Fibroblast of mammary gland (primary cell): ENCODE measurements around the gene TRPV6.
A peak's percentile ranks its signal among the peaks of the same experiment; 100 is the strongest.

Source experiments
- DNase-seq: peaks from one replicate; pipeline ENCODE4 v3.0.0-alpha.2; 2010; ENCODE audit warnings: low read depth
- H3K4me3 ChIP-seq: 2 replicates; pipeline ENCODE4 v1.5.1; 2011; ENCODE audit warnings: low read depth, mild to moderate bottlenecking, low read length, moderate library complexity; ENCODE audit not compliant: control insufficient read depth
- TF ChIP-seq, protein P1 (sequence below): conservative IDR thresholded peaks from 2 replicates; pipeline ENCODE4 v1.5.1; 2011; ENCODE audit warnings: low read depth, low read length, inconsistent platforms; ENCODE audit not compliant: control insufficient read depth, insufficient read depth

Gene TRPV6

DNA sequence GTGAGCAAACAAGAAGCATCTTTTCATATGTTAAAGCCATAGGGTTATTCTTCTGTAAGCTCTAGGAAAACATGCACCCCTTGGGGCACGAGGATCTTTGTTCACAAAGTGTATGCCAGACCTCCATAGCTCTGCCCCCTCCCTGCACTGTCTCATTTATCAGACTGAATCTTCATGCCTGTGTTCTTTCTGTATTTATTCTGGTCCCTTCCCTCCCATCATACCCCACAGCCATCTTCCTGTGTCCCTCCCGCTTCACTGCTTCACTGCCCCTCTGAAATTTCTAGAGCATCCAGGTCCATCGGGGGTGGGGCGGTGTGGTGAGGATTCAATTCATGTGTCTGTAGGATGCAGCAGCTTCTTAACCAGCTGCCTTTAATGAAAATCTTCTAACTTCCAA, 23.2 kb downstream of the TRPV6 start:
- no peak overlapping the region for H3K4me3 ChIP-seq
- TF ChIP-seq, protein P1, sequence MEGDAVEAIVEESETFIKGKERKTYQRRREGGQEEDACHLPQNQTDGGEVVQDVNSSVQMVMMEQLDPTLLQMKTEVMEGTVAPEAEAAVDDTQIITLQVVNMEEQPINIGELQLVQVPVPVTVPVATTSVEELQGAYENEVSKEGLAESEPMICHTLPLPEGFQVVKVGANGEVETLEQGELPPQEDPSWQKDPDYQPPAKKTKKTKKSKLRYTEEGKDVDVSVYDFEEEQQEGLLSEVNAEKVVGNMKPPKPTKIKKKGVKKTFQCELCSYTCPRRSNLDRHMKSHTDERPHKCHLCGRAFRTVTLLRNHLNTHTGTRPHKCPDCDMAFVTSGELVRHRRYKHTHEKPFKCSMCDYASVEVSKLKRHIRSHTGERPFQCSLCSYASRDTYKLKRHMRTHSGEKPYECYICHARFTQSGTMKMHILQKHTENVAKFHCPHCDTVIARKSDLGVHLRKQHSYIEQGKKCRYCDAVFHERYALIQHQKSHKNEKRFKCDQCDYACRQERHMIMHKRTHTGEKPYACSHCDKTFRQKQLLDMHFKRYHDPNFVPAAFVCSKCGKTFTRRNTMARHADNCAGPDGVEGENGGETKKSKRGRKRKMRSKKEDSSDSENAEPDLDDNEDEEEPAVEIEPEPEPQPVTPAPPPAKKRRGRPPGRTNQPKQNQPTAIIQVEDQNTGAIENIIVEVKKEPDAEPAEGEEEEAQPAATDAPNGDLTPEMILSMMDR, result no peak
- no peak for DNase-seq

GRCh38 chr7:142860968-142861367, 24.6 kb downstream of the TRPV6 start:
- no peak for DNase-seq
- TF ChIP-seq, protein P1, result no peak
- no peak overlapping the region for H3K4me3 ChIP-seq

- TF ChIP-seq, protein P1, result no peak
- peak; percentile 86 for DNase-seq
- H3K4me3 ChIP-seq, result no peak overlapping the region
Measured at GRCh38 chr7:142859829-142860228, 25.7 kb downstream of the TRPV6 start.

GRCh38 chr7:142859411-142859810, 26.1 kb downstream of the TRPV6 start:
- H3K4me3 ChIP-seq, result no peak overlapping the region
- TF ChIP-seq, protein P1, result no peak
- DNase-seq, result no peak

DNA sequence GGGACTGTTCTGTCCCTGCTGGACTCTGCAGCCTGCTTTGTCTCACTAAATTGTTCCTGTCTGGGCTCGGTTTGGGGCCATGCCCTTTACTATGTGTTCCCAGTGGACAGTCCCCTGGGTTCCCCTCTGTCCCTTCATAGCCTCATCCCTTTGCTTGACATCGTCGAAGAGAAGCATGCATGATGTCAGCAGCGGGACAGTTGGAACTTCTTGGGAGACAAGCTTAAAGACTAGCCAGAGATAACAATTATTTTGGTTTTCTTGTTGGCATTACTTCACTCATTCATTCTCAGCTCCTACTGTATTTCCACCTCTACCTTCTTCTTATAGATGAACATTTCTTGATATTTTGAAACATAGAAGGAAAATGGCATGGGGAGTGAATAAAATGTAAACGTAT, 27.9 kb downstream of the TRPV6 start:
- DNase-seq, result no peak
- no peak overlapping the region for H3K4me3 ChIP-seq
- TF ChIP-seq, protein P1, result no peak

DNA sequence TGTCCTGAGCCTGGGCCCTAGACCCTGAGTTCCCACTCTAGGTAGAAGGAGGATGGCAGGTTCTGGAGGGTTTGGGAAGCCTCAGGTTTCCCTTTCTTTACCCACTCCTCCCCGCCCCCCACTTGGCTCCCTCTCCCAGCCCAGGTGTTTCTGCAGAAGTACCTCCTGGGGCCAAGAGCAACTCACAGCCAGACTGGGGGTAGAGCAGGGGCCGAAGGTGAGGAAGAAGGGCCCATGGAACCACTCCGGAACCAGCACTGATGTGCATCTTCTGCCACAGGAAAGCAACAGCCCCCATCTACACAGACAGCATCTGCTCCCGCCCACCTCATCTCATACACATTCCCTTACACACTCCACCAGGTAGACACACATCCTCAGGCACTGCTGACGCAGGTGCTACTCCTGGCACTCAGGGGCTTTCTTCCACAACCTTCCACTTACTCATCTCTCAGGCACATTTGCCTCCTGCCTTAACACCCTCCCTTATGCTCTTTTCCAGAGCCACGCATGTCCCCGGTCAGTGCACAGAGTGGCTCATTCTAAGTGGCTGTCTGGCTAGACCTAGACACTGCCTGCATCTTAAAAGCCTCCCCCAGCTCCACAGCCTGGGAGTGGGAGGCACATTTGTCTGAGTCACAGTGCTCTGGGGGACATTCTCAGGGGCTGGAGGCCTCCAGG, 28.8 kb downstream of the TRPV6 start:
- DNase-seq, result no peak
- no peak overlapping the region for H3K4me3 ChIP-seq
- TF ChIP-seq, protein P1, result no peak
